GM12864 (cell line): ENCODE measurements around the gene USH2A.

Experiments used
- DNase-seq: peaks from one replicate; pipeline ENCODE4 v3.0.0-alpha.2; 2011; ENCODE audit warnings: low read depth
- H3K4me3 ChIP-seq: 2 replicates; pipeline ENCODE4 v1.5.1; 2011; ENCODE audit warnings: mild to moderate bottlenecking, low read depth, low read length, control low read depth
- TF ChIP-seq, protein P1 (sequence below): IDR thresholded peaks from 2 replicates; pipeline ENCODE4 v1.5.1; 2011; ENCODE audit warnings: low read depth, mild to moderate bottlenecking, moderate library complexity, low read length, control low read depth, inconsistent platforms; ENCODE audit errors: missing control alignments

Gene USH2A

GRCh38 chr1:215830226-215830810 is 592.9 kb downstream of the USH2A start:
- TF ChIP-seq, protein P1, sequence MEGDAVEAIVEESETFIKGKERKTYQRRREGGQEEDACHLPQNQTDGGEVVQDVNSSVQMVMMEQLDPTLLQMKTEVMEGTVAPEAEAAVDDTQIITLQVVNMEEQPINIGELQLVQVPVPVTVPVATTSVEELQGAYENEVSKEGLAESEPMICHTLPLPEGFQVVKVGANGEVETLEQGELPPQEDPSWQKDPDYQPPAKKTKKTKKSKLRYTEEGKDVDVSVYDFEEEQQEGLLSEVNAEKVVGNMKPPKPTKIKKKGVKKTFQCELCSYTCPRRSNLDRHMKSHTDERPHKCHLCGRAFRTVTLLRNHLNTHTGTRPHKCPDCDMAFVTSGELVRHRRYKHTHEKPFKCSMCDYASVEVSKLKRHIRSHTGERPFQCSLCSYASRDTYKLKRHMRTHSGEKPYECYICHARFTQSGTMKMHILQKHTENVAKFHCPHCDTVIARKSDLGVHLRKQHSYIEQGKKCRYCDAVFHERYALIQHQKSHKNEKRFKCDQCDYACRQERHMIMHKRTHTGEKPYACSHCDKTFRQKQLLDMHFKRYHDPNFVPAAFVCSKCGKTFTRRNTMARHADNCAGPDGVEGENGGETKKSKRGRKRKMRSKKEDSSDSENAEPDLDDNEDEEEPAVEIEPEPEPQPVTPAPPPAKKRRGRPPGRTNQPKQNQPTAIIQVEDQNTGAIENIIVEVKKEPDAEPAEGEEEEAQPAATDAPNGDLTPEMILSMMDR, result no peak
- no peak for DNase-seq
- H3K4me3 ChIP-seq, result no peak overlapping the region

DNA sequence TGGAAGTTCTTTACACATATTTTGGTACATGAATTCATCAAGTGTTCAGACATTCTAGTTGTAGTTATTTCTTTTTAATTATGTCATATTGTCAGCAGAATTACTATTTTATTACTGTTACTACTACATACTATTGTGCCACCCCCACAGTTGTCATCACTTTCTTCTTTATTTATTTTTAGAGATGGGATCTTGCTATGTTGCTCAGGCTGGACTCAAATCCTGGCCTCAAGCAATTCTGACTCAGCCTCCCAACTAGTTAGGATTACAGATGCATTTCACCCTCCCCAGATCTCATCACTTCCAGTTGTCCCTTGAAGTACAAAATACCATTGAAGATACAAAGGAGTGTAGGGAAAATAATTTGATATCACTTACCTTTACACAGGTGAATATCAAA is 598.2 kb downstream of the USH2A start:
- no peak overlapping the region for H3K4me3 ChIP-seq
- TF ChIP-seq, protein P1, result no peak
- no peak for DNase-seq

GRCh38 chr1:215824245-215824644 is 599.0 kb downstream of the USH2A start:
- TF ChIP-seq, protein P1, result peak; percentile 29
- no peak for DNase-seq
- no peak overlapping the region for H3K4me3 ChIP-seq

DNA sequence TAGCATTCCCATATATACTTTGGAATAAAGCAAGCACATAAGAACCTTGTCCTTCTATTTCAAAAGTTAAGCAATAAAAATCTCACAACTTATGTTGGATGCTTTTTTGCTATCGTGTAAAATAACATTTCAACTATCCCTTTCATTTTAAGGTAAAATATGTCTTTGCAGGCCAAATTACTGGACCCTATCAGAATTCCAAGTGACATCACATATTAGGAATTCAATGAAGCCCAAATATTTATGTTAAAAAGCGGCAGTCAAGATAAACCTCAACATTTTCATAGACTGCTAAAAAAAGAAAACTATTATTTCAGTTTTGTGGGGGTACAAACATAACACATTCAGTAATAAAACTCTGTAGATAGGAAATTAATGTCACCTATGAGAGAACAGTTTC is 604.1 kb downstream of the USH2A start:
- TF ChIP-seq, protein P1, result no peak
- DNase-seq, result no peak
- H3K4me3 ChIP-seq, result no peak overlapping the region

DNA sequence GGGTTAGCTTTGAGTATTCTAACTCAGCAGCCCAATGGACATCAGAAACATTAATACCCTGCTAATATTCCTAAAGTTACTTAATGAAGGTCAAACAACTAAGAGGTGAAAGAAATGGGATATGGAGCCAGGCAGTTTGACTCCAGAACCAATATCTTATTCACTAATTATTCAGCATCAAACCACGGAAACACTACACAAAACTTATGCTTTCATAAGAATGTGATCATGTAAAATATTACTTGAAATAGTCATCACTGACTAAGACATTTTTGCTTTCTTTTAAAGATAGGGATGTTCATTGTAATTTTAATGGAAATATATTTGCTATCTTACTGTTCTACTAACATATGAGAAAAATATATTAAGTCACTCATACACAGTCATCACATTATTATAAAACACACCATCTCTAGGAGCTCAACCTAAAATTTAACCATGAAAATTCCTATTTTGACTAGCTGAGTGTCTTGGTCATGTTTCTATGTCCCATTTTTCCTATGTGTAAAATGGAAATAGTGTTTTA is 615.3 kb downstream of the USH2A start:
- TF ChIP-seq, protein P1, result no peak
- H3K4me3 ChIP-seq, result no peak overlapping the region
- DNase-seq, result no peak

- TF ChIP-seq, protein P1, result no peak
- DNase-seq, result no peak
- H3K4me3 ChIP-seq, result no peak overlapping the region
These were observed 616.0 kb downstream of the USH2A start for GRCh38 chr1:215807218-215807617.

GRCh38 chr1:215797859-215798258 is 625.4 kb downstream of the USH2A start:
- DNase-seq, result no peak
- no peak overlapping the region for H3K4me3 ChIP-seq
- TF ChIP-seq, protein P1, result no peak
